Mesothelial cell of epicardium (in vitro differentiated cells): Measurements from ENCODE around the gene NRIP3. TPM values are rescaled to one million over a fixed set of nuclear protein-coding genes. Genes with fewer than 3 reads are reported as not detected.

ENCODE experiments used
- DNase-seq, 2 experiments: peaks; one replicate each; pipeline ENCODE4 v3.0.0; 2021; ENCODE audit warnings: low spot score in 2 of 2; ENCODE audit not compliant: unreplicated experiment in 2 of 2
- H3K27ac Mint-ChIP-seq: 2 replicates; pipeline ENCODE4 v1.8.0; 2021; ENCODE audit warnings: mixed read lengths
- H3K27me3 Mint-ChIP-seq: 2 replicates; pipeline ENCODE4 v1.8.0; 2021; ENCODE audit warnings: low read depth, mixed read lengths
- H3K36me3 Mint-ChIP-seq: 2 replicates; pipeline ENCODE4 v1.8.0; 2021; ENCODE audit warnings: mixed read lengths
- H3K4me1 Mint-ChIP-seq: 2 replicates; pipeline ENCODE4 v1.8.0; 2021; ENCODE audit warnings: mixed read lengths
- H3K4me3 Mint-ChIP-seq: 2 replicates; pipeline ENCODE4 v1.8.0; 2021; ENCODE audit warnings: mild to moderate bottlenecking, moderate library complexity, mixed read lengths
- H3K9me3 Mint-ChIP-seq: 2 replicates; pipeline ENCODE4 v1.8.0; 2021; ENCODE audit warnings: mixed read lengths
- CTCF ChIP-seq: fragments of 200-600 bp; sonication (generic); IDR thresholded peaks from one replicate; pipeline ENCODE4 v1.5.0; 2021; ENCODE audit warnings: antibody characterized with exemption; ENCODE audit not compliant: unreplicated experiment
- total RNA-seq: library from RNA; stranded (reverse); gene quantifications from 3 replicates; pipeline ENCODE4 v1.2.1, GENCODE V29; 2021

NRIP3 gene
- total RNA-seq, 1 donor from 2014 or later: 1.5 TPM

- H3K4me3 Mint-ChIP-seq: no peak overlapping the region
- H3K4me1 Mint-ChIP-seq: peaks cover 24% of the 10 kb centered on the region
- no peaks in the 10 kb centered on the region for H3K27me3 Mint-ChIP-seq
- no peak for TF ChIP-seq CTCF
- DNase-seq: no peak
- H3K36me3 Mint-ChIP-seq: no peaks in the 10 kb centered on the region
- H3K9me3 Mint-ChIP-seq: no peaks in the 10 kb centered on the region
- peak overlapping the region; percentile 10 for H3K27ac Mint-ChIP-seq
These were observed 42.4 kb downstream of the NRIP3 start for GRCh38 chr11:8961401-8961800.

- Mint-ChIP-seq H3K4me3 (no peak overlapping the region), H3K4me1 (peaks cover 16% of the 10 kb centered on the region), H3K27ac (peak overlapping the region; percentile 37), H3K27me3 (no peaks in the 10 kb centered on the region), H3K36me3 (peaks cover 9% of the 10 kb centered on the region), H3K9me3 (no peaks in the 10 kb centered on the region)
- TF ChIP-seq CTCF: no peak
- no peak for DNase-seq
These were observed 44.1 kb downstream of the NRIP3 start for GRCh38 chr11:8959546-8960166.

- no peak for TF ChIP-seq CTCF
- Mint-ChIP-seq H3K4me3 (no peak overlapping the region), H3K9me3 (no peaks in the 10 kb centered on the region), H3K27me3 (no peaks in the 10 kb centered on the region), H3K27ac (no peak overlapping the region), H3K4me1 (peaks cover 3% of the 10 kb centered on the region), H3K36me3 (peaks cover 15% of the 10 kb centered on the region)
- DNase-seq: no peak
These were observed 46.9 kb downstream of the NRIP3 start for GRCh38 chr11:8956860-8957259.

GRCh38 chr11:8948886-8949285 is 54.9 kb downstream of the NRIP3 start:
- H3K9me3 Mint-ChIP-seq: peaks cover 4% of the 10 kb centered on the region

GRCh38 chr11:8947230-8947943 is 56.4 kb downstream of the NRIP3 start:
- no peak overlapping the region for H3K4me3 Mint-ChIP-seq
- H3K36me3 Mint-ChIP-seq: peaks cover 17% of the 10 kb centered on the region
- H3K4me1 Mint-ChIP-seq: peaks cover 6% of the 10 kb centered on the region
- H3K27ac Mint-ChIP-seq: no peak overlapping the region
- peaks cover 4% of the 10 kb centered on the region for H3K9me3 Mint-ChIP-seq
- no peak for DNase-seq
- no peak for TF ChIP-seq CTCF
- H3K27me3 Mint-ChIP-seq: no peaks in the 10 kb centered on the region

More at GRCh38 chr11:8948886-8949285, 54.9 kb downstream of the NRIP3 start:
- Mint-ChIP-seq H3K36me3 (peaks cover 21% of the 10 kb centered on the region), H3K27me3 (no peaks in the 10 kb centered on the region), H3K4me3 (no peak overlapping the region), H3K4me1 (no peaks in the 10 kb centered on the region), H3K27ac (no peak overlapping the region)
- no peak for TF ChIP-seq CTCF
- DNase-seq: no peak
